SK-N-DZ (cell line): ENCODE data around the gene DNAAF3.
A peak's percentile ranks its signal among the peaks of the same experiment; 100 is the strongest.
"Not testable (repeated sequence)": the region's sequence is repeated elsewhere in the genome, so short reads cannot be mapped to it uniquely, and the experiment has no call there.

Experiments used
- DNase-seq: peaks from one replicate; pipeline ENCODE4 v3.0.0-alpha.2; 2015; ENCODE audit warnings: low spot score

The DNAAF3 gene

DNA sequence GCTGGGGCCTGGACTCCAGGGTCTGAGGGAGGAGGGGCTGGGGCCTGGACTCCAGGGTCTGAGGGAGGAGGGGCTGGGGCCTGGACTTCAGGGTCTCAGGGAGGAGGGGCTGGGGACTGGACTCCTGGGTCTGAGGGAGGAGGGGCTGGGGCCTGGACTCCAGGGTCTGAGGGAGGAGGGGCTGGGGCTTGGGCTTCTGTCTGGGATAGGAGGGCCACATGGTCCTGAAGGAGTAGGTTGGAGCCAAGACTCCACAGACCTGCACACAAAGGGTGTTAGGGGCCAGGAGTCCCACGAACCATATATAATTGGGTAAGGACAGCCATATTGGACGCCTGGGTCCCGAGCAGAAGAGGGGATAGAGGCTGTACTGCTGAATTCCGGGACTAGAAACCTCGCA lies 10.6 kb downstream of the DNAAF3 start:
- not testable (repeated sequence) for DNase-seq

DNA sequence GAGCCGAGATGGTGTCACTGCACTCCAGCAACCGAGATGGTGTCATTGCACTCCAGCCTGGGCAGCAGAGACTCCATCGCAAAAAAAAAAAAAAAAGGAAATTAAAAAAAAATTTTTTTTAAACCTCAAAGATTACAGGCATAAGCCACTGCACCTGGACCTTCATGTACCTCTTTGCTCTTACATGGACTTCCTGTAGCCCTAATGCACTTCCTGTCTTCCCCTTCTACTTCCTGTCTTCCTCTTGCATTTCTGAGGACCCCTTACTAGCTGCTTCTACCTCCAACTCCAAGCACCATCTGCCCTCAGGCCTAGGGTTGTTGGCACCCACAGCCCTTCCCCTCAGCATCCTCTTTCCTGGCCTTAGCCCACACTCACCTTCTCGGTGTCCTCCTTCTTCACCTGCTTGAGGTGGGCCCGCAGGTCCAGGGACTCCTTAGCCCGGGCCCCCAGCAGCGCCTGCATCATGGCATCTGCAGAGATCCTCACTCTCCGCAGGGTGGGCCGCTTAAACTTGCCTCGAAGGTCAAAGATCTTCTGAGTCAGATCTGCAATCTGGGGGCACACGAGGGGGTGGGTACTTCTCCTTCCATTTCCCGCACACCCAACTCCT lies 12.7 kb downstream of the DNAAF3 start:
- DNase-seq: no peak

DNA sequence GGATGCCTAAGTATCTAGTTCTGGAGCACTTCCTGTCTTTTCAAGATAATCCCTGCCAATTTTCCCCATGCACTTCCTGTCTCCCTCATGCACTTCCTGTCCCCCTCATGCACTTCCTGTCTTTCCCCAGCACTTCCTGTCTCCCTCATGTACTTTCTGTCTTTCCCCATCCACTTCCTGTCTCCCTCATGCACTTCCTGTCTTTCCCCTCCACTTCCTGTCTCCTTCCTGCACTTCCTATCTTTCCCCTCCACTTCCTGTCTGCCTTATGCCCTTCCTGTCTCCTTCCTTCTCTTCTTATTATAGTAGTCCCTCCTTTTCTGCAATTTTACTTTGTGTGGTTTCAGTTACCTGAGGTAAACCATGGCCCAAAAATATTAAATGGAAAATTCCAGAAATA lies 14.4 kb downstream of the DNAAF3 start:
- DNase-seq: no peak

DNA sequence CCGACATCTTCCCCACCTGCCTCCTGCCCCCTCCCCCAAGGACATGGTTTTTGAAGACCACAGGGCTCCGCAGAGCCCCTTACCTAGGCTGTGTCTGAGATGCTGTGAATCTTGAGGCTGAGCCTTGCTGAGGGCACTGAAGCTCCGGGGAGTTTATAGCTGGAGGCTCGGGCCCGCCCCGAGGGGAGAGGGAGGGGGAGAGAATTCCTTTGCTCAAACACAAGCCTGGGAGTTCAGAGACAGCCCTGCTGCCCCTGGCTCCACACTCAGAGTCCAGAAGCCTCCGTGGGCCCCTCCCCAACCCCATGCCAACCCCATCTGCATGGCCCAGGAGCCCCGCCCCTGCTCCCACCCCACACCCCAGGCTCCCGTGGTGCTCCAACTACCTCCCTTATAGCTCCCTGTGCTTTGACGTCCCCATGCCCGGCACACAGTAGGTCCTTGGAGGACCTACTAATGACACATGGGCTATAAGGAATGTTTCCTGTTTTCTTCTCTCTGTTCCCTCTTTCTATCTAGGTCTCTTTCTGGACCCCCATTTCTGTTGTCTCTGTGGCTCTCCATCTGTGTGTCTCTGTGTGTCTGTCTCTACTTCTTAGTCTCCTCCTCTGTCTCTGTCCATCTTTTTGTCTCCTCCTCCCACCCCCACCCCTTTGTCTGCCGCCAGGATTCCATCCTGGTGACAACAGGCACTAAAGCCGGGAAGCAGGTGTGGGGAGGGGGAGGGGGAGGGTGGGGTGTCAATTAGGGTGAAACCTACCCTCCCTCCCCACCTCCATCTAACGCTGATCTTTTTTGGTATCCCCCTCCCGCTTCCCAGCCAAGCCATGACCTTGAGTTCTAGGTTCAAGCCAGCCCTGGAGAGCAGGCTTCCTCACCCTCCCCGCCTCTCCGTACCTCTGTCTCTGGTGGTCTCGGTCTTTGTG lies 17.1 kb downstream of the DNAAF3 start, which contains the start of gene TNNT1:
Gene TNNT1 (minus strand): TSS at position 129 of the 926 bp plus-strand sequence. CDS start 2,049 bp downstream, outside the sequence.
- DNase-seq: no peak

DNA sequence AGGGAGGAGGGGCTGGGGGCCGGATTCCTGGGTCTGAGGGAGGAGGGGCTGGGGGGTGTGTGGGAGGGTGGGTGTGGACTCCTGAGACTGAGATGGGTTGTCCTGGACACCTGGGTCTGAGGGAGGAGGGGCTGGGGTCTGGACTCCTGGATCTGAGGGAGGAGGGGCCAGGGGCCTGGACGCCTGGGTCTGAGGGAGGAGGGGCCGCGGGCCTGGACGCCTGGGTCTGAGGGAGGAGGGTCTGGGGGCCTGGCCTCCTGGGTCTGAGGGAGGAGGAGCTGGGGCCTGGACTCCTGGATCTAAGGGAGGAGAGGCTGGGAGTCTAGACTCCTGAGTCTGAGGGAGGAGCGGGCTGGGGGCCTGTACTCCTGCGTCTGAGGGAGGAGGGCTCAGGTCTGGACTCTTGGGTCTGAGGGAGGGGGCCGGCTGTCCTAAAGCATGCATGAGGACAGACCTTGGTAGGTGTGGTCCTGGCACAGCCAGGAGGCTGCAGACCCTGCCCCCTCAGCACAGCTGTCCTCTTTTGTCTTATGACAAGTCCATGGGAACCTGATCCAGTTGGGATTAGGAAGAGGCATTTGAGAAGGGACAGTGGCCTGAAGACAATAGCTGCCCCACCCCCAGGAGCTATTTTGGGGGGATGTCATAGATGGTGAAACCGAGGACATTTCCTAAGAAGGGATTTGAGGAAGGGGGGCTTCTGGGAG lies 18.7 kb downstream of the DNAAF3 start:
- DNase-seq: no peak

DNA sequence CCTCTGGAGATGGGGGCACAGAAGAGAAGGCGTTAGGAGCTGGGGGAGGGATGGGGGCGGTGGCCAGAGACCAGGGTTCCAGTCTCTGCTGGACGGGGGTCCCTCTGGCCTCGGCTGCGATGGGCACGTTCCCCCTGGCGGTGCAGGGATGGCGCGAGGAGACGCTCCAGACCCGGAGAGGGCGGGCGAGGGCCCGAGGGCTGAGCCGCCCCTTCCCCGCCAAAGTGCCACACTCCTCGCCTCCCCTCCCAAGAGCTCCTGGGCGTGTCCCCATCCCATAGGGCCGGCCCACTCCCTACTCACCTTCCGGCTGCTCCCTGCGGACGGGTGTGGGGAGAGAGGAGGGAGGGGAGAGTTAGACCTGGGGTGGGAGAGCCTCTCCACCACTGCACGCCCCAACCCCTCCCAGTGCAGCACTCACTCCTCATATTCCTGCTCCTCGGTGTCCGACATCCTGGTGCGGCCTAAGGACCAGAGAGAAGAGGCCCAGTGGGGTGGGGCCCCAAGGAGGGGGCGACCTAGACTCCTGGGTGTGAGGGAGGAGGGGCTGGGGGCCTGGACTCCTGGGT lies 19.6 kb downstream of the DNAAF3 start:
- peak; percentile 46 for DNase-seq

DNA sequence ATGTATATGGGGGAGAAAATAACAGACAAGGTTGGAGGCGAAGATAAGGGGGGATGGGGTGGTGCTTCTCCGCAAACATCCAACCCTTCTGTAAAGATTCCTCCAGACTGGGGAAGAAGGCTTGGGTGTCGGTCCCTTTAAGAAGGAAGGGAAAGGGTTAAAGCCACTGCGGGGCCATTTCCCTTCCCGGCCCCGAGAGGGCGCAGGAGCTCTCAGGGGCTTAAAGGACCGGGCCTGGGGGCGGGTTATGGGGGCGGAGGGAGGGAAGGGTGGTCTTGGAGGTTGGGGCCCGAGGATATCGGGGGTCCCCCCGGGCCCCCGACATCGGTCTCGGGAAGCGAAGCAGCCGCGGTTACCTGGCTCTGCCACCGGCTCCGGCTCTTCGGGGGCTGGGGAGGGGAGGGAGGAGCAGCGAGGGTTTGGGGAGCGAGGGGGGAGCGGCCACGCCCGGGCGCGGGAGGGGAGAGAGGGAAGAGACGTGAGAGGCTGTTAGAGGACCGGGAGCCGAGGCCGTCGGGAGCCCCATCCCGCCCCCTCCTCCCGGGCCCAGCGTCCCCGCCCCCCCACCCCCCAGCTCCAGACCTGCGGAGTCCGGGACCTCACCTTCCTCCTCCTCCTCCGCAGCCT lies 20.2 kb downstream of the DNAAF3 start:
- DNase-seq: peak; percentile 35

DNA sequence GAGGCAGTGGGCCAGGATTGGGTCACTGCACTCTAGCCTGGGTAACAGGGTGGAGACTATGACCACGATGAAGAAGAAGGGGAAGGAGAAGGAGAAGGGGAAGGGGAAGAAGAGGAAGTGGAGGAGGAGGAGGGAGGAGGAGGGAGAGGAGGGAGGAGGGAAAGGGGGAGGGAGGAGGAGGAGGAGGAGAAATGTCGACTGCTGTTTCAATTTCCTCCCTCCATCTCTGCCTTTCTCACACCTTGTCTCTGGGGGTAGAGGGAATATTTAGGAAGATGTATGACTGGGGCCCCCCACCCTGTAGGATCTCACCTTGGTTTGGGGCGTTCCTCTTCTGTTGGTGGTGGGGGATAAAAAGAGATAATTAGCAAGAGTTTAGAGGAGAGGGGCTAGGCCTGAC lies 21.2 kb downstream of the DNAAF3 start:
- no peak for DNase-seq

DNA sequence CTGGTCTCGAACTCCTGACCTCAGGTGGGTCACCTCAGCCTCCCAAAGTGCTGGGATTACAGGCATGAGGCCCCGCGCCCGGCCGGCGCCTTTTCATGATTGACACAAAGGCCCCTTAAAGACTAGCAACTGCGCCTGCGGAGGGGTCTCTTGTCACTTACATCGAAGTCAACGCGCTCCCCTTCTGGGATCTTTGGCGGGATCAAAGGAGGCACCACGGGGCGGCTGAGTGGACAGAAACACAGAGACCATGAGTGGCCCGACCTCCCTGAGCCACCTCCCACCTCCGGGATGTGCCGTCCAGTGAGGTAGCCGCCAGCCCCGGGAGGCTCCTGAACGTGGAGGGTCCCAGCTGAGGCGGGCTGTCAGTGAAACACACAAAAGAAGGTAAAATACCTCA lies 24.7 kb downstream of the DNAAF3 start:
- no peak for DNase-seq

DNA sequence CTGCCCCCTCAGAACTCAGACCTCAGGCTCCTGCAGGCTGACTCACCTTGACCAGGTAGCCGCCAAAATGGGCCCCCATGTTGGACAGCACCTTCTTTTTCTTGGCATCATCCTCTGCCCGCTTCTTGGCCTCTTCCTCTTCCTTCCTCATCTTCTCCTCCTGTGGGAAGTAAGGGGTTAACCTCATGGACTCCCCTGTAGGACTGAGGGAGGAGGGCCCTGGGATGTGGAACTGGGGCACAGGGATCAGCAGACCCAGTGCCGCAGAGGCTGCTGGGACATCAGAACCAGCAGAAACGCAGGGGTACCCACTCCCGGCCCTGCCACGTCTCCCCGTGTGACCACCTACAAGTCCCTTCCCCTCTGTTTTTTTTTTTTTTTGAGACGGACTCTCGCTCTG lies 28.5 kb downstream of the DNAAF3 start:
- DNase-seq: no peak

DNA sequence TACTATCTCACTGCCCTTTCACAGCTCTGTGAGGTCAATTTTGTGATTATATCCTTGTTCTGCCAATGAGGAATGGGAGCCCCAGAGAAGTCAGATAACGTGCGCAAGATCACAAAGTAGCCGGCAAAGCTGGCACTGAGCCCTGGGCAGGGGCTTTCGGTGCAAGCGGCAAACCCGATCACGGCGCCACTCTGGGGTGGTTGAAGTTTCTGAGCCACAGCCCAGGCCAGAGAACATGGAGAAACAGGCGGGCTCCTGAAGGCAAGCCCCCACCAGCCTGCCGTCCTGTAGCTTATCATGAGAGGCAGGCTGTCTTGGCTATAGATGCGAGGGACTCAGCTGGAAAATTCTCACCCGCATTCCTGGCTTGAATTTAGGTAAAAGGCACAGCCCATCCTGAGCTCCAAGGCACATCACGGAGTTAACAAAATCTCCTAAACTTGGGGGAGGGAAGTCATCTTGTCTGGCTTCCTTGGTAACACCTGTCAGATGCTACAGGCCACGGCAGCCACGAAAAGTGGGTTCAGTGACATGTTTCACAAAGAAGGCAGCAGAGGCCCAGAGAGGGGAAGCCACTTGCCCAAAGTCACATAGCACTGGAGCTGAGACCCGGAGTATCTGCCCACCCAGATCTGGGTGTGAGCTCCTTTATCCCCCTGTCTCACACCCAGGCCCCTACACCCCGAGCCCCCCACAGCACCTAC lies 29.9 kb downstream of the DNAAF3 start:
- DNase-seq: no peak

DNA sequence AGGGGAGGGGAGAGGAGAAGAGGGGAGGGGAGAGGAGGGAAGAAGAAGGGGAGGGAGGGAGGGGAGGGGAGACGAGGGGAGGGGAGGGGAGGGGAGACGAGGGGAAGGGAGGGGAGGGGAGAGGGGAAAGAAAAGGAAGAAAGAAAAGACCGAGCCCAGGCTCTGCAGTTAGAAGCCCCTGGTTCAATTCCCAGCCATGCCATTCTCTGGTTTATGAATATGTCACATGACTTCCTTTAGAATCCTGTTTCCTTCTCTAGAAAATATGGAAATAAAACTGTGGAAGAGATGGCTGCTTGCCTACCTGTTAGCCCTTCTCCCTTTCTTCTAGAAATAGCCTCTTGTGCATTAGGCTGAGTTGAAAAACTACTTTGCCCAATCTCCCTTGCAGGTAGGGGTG lies 31.7 kb downstream of the DNAAF3 start:
- DNase-seq: no peak

DNA sequence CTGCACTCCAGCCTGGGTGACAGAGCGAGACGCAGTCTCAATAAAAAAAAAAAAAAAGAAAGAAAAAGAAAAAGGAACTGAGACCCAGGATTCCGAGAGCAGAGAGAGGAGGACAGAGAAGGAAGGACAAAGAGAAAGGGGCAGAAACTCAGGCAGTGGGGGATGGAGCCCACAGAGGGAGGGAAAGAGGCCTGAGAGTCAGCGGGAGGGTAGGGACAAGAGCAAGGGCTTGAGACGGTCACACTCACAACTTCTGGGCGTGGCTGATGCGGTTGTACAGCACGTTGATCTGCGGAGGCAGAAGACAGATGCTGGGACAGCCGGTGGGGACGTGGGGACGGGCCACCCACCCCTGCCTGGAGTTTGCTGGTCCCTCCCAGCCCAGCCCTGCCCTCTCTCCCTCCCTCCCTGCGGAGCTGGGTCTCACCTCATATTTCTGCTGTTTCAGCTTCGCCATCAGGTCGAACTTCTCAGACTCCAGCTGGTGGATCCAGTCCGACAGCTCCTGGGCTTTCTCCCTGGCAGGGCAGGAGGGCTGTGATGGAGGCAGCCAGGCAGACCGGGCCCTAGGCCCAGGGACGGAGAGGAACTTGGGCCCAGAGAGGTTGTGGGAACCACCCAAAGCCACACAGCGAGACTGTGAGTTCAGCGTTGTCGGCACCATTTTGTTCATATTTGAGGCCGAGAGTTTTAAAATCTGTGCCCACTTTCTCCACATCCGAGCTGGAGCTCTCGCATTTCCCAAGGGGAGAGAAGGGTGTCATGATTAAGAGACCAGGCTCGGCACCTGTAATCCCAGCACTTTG lies 32.6 kb downstream of the DNAAF3 start:
- no peak for DNase-seq

DNA sequence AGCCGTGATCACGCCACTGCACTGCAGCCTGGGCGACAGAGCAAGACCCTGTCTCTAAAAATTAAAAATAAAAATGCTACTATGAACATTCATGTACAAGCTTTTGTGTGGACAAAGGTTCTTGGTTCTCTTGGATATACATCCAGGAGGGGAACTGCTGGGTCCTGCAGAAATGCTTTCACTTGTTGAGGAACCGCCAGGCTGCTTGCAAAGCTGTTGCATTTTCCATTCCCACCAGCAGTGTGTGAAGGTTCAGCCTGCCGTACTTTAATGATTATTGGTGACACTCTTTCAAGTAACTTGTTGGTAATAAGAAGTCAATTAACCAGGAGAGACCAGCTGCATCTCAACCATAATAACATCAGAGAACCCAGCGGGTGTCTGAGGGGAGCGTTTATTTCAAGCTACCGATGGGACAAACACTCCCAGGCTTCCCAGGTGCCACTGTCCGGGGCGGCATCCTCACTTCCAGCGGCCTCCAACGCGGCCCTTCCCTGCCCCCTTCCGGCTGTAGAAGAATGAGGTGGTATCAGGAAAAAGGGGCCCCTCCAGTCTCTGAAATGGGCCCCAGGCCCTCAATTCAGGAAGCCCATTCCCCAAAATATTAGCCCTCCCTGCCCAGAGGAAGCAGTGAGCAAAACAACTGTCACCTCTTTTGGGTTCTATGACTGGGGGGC lies 33.8 kb downstream of the DNAAF3 start:
- DNase-seq: no peak

DNA sequence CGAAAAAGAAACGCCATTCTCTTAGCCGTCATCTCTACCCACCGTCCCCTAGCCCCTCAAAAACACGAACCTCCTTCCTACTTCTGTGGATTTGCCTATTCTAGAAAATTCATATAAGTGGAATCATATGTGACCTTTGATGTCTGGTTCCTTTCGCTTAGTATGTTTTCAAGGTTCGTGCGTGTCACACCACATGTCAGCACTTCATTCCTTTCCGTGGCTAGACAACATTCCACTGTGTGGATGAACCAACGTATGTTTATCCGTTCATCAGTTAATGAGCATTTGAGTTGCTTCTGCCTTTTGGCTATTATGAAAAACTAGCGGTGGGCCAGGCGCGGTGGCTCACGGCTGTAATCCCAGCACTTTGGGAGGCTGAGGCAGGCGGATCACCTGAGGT lies 35.0 kb downstream of the DNAAF3 start:
- no peak for DNase-seq

DNA sequence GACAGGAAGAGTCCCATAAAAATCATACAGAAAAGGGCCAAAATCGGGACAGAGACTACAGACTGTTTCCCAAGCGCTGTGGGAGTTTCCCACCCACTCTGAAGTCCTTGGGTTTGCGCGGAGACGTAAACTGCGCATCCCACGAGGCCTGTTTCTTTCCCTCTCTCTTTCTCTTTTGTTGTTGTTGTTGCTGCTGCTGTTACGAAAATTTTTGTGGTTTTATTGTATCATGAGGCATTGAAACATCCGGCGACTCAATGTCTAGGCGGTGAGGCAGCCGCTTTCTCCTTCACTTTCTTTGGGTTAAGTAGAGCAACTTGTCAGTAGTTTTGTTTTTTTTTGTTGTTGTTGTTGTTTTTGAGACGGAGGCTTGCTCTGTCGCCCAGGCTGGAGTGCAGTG lies 47.4 kb downstream of the DNAAF3 start:
- no peak for DNase-seq

DNA sequence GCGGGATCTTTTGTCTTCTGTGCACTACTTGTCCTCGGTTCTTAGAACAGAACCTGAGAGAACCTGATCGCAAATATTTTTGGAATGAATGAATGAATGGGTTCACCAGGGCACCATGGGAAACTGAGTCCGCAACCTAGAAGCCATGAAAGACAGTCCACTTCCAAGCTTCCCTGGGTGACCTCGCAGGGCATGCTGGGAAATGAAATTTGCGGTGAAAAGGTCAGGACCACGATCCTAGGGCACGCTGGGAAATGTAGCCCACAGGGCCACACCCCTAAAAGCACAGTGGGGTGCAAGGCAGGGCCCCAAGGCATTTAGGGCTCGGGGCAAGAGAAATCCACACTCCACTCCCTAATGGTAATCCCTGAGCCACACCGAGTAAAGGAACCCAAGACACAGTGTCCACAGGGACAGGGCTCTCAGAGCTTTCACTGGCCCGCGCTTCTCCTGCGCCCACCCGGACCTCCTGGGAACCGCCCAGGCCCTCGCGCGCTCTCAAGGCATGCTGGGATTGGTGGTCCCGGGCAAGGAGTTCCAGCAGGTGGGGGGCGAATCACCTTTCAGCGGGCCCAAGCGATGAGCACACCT lies 47.9 kb downstream of the DNAAF3 start:
- DNase-seq: peak; percentile 56

DNA sequence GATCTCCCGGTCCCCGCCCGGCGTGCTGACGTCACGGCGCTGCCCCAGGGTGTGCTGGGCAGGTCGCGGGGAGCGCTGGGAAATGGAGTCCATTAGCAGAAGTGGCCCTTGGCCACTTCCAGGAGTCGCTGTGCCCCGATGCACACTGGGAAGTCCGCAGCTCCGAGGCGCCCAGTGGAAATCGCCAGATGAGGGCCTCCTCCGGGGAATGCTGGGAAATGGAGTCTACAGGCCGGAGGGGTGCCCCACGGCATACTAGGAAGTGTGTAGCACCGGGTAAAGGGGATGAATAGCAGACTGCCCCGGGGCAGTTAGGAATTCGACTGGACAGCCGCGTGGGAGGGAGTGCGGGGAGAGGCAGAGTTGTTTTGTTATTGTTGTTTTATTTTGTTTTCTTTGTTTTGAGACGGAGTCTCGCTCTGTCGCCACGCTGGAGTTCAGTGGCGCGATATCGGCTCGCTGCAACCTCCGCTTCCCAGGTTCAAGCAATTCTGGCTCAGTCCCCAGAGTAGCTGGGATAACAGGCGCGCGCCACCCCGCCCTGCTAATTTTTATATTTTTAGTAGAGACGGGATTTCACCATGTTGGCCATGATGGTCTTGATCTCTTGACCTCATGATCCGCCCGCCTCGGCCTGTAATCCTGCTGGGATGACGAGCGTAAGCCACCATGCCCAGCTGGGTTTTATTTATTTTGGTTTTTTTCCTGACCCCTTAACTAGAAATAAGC lies 48.6 kb downstream of the DNAAF3 start:
- peak; percentile 93 for DNase-seq
